DMS114 treated with DMSO at 0.1 percent for 48 hours (cell line): ENCODE data around the gene FCHSD2.
"Not testable (repeated sequence)": the region's sequence is repeated elsewhere in the genome, so short reads cannot be mapped to it uniquely, and the experiment has no call there.

Experiments used
- DNase-seq: peaks from one replicate; lab custom pipeline; 2025; ENCODE audit not compliant: unreplicated experiment; lab: John Stamatoyannopoulos, UW

FCHSD2 gene

DNA sequence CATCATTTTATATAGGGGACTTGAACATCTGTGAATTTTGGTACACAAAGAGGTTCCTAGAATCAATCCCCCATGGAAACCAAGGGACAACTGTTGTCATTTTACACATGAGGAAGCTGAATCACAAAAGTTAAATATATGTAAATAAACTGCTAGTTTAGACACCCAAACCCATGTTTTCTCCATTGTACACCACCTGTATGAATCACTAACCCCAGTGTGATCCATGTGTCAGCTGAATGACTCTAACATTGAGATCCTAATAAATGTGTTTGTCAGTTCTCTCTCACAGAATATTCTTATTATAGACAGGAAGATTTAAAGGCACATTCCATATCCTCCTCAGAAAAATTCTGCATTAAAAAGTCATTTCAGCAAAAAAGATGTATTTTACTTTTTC is 244.6 kb downstream of the FCHSD2 start:
- no peak for DNase-seq

DNA sequence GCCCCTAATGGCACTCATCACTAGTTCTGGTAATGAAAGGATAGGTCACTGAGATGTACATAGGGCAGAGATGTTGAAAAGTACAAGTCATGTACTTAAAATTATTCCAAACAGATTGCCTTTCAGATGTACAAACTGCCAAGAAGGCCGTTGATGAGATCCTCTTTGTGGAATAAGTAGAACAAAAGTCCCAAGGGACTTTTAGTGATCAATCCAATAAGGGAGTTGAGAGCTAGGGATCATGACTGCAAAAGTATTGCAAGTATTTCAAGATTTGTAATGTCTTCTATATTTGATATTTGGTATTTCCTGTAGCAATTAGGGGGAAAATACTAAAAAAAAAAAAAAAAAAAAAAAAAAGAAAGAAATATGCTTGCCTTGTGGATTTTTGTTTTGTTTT is 245.7 kb downstream of the FCHSD2 start:
- DNase-seq, result no peak

- no peak for DNase-seq
Observed at GRCh38 chr11:72890881-72891280, 251.2 kb downstream of the FCHSD2 start.

DNA sequence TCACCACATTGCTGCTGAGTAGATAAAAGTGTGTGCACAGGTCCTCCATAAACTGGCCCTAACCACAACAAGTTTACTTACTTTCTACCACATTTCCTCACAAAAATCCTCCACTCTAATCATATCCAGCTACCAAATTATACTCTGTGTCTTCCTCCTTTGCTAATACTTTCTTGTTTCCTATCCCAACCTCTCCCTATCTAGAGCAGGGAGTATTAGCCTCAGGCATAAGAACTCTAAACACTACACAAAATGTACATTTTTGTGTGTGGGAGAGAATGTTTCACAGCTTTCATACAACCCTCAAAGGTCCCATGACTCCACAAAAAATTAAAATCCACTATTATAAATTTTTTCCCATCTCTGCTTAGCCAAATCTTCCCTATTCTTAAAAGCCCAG is 255.5 kb downstream of the FCHSD2 start:
- DNase-seq, result no peak

DNA sequence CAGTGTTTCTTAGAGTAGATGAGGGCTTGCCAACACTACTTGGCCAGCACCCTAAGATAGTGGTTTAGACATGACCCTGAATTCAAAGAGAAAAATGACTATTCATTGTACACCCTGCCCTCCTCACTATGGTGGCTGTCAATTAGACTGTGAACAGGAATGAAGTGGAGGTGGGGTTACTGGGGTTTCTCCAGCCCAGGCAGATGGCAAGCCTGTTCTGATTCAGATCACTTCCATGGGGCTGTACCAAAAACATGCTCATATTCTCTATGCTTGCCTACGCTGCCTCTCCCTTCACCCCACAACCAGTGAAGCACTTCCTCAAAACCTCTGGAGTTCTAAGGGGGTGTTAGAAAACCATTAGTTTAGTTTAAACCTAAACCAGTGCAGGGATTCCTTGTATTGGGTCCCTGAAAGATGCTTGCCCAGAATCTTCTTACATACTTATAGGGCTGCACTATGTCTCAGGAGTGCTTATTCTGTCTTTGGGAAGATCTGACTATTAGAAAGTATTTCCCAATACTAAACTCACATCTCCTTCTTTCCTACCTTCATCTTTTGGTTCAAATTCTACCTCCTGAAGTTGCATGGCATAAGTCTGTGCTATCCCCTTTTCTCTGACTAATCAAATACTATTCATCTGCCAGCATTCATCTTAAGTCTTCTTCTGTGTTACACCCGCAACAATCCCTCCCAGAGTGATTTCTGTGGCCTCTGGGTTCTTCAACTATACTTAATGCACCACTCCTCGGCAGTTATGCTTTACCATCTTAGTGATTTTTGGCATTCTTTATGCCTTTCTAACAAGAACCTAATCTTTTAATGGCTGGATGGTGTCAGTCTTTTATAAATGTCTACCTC is 256.1 kb downstream of the FCHSD2 start:
- no peak for DNase-seq

DNA sequence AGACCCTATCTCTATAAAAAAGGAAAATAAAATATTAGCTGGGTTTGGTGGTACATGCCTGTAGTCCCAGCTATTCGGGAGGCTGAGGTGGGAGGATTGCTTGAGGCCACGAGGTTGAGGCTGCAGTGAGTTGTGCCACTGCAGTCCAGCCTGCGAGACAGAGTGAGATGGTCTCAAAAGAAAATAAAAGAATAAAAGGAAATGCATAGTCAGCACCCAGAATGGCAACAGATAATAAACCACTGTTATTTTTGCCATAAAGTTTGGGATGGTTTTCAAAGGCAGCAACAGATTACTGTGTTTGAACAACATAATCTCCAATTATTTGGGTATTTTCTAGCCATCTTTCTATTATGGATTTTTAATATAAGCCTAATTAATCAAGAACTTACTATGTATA is 266.0 kb downstream of the FCHSD2 start:
- DNase-seq, result no peak

DNA sequence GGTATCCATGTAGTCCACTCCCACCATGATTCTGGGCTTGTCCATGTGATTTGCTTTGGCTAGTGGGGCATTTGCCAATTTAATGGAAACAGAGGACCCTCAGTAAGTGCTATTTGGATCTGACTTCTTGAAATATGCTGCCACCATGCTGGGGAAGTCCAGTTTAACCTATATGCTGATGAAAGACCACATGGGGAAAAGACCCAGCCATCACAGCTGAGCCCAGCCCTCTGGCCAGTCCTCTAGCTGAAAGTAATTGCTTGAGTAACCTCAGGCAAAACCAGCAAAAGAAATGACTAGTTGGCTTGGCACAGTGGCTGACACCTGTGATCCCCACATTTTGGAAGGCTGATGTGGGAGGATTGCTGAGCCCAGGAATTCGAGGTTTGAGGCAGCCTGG is 266.4 kb downstream of the FCHSD2 start:
- DNase-seq, result no peak

- DNase-seq, result no peak
Observed at GRCh38 chr11:72872012-72872411, 270.1 kb downstream of the FCHSD2 start.

DNA sequence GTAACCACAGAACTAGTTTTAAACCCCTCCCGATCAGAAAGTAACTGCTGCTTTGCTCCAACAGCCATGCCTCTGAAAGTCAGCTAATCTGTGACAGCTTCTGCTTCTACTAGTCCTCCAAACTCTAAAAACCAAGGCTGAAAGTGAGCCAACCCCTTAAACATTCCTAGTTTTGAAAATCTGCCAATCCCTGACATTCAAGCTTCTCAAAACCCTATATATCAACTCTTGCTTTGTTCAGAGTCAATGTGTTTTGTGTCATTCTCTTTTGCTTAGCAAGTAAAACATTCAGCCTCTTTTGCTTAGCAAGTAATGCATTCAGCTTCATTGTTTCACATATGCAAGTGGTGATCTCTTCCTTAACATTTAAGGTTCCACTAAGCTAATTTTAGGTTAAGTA is 271.0 kb downstream of the FCHSD2 start:
- DNase-seq, result no peak

DNA sequence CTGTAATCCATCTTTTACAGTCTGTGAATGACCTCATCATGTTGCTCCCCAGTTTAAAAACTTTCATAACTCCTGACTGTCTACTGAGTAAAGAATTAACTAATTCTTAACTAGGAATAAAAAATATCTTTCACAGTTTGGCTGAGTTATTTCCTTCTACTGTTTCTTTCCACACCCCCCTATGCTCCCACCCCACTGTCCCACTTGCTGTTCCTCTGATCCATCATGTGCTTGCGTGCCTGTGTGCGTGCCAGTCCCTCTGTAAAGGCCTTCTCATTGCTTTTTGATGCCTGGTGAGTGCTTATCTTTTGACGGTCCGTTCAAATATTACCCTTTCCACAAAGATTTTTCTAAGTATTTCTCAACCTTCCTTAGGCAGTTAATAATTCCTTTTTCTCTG is 272.3 kb downstream of the FCHSD2 start:
- DNase-seq, result no peak

DNA sequence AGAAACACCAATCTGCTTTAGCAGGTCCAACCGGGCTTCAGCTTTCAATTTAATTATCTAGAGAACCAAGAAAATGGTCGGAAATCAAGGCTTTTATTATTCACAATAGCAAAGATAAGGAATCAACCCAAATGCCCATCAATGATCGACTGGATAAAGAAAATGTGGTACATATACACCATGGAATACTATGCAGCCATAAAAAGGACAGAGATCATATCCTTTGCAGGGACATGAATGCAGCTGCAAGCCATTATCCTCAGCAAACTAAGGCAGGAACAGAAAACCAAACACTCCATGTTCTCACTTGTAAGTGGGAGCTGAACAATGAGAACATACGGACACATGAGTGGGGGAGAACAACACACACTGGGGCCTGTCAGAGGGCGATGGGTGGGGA is 274.1 kb downstream of the FCHSD2 start:
- no peak for DNase-seq

GRCh38 chr11:72864702-72865655 is 277.1 kb downstream of the FCHSD2 start:
- no peak for DNase-seq

DNA sequence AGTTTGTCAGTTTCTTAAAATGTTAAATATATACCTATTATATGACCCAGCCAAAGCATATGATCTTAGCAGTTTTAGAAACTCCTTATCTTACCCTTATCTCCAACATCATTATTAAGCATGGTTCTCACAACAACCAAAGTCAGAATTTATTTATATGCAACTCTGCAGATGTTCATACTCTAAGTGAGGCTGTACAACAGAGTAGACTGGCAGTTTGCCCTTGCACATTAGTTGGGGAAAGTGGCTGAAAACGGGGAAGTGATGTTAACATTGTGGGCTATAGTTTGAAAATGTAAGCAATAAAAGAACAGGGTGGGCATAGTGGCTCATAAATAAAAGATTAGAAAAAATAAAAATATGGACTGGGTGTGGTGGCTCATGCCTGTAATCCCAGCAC is 278.2 kb downstream of the FCHSD2 start:
- no peak for DNase-seq

- DNase-seq, result no peak
Observed at GRCh38 chr11:72863091-72863490, 279.0 kb downstream of the FCHSD2 start.

GRCh38 chr11:72860592-72860991 is 281.5 kb downstream of the FCHSD2 start:
- DNase-seq, result no peak

GRCh38 chr11:72860010-72860409 is 282.1 kb downstream of the FCHSD2 start:
- DNase-seq, result no peak

GRCh38 chr11:72859126-72859525 is 283.0 kb downstream of the FCHSD2 start:
- DNase-seq, result no peak

- DNase-seq, result not testable (repeated sequence)
Observed at GRCh38 chr11:72858267-72858666, 283.9 kb downstream of the FCHSD2 start.

DNA sequence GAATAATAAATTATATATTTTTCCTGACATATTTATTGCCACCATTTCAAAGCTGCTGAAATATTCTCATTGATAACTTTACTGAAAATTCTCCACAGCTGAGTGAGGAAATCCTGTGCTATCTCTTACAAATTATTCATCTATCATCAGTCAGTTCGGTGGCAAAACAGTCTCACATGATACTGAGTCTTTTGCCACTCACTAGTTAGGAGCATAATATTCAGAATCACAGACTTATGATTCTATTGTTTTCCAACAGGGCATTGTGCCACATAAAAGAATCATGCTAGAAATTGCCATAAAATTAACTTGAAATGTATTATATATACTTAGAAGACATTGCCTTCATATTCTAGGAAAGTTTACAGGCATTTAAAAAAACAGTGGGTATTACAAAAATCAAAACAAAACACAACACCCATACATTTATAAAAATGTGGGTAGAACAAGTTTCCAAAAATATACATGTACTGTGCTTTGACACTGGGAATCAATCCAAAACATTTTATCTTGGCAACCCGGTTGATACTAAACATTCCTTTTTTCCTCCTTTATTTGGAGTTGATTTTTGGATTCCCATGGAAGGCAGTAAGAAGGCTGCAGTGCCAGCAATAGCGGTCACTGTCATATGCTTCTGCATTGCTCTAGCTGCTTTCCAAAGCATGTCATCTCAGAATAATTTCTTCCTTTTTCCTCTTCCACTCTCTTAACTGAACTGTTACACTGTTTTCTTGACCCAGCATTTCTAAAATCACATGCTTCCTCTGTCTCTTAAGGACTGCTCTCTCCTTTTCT is 285.4 kb downstream of the FCHSD2 start:
- DNase-seq, result no peak

DNA sequence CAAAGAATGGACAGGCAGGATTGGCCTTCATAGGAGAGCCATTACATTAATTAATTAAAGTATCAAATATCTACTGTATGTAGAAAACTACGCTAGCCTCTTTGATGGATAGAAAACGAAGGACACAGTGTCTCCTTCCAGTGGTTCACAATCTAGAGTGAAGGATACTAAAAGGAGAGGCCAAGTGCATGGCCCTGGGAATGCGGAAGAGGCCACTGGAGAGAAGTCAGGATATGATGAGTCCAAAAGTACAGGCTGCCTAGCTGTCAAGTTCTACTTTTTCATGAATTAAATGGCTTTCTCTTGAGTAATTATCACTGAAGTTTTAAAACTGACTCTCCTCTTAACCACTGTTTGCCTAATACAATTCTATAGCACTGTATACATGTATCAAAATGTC is 286.1 kb downstream of the FCHSD2 start:
- DNase-seq, result no peak

DNA sequence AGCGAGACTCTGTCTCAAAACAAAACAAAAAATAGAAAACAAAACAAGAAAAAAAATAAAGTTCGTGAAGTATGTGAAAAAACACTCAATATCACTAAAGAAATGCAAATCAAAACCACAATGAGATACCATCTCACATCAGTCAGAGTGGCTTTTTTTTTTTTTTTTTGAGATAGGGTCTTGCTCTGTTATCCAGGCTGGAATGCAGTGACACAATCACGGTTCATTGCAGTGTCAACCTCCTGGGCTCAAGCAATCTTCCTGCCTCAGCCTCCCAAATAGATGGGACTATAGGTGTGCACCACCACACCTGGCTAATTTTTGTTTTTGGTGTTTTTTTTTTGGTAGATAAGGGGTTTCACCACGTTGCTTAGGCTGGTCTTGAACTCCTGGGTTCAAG is 290.4 kb downstream of the FCHSD2 start:
- DNase-seq, result no peak
